Activated CD8-positive, alpha-beta memory T cell treated with anti-CD3 and anti-CD28 coated beads, Interleukin-2, amount 50 U/mL, for 48 hours (primary cell): Measurements from ENCODE around the gene HECW1.

ENCODE experiments used
- DNase-seq: peaks from one replicate; pipeline ENCODE4 v3.0.0-alpha.2; 2020

HECW1 gene

GRCh38 chr7:43273939-43274719, 161.7 kb downstream of the HECW1 start:
- DNase-seq = no peak

GRCh38 chr7:43274752-43275151, 162.3 kb downstream of the HECW1 start:
- no peak for DNase-seq

- DNase-seq = no peak
These were observed 164.1 kb downstream of the HECW1 start for GRCh38 chr7:43276547-43276946.

GRCh38 chr7:43278088-43278644, 165.7 kb downstream of the HECW1 start:
- no peak for DNase-seq

GRCh38 chr7:43281268-43281667, 168.8 kb downstream of the HECW1 start:
- DNase-seq = no peak

- DNase-seq = no peak
These were observed 171.3 kb downstream of the HECW1 start for GRCh38 chr7:43283706-43284105.

GRCh38 chr7:43289826-43290225, 177.4 kb downstream of the HECW1 start:
- DNase-seq = no peak

- no peak for DNase-seq
These were observed 178.5 kb downstream of the HECW1 start for GRCh38 chr7:43290978-43291377.

GRCh38 chr7:43291789-43292188, 179.3 kb downstream of the HECW1 start:
- DNase-seq = no peak

- DNase-seq = no peak
These were observed 179.9 kb downstream of the HECW1 start for GRCh38 chr7:43292384-43292783.

- no peak for DNase-seq
These were observed 181.7 kb downstream of the HECW1 start for GRCh38 chr7:43294080-43294630.

- no peak for DNase-seq
These were observed 183.0 kb downstream of the HECW1 start for GRCh38 chr7:43295429-43295828.

GRCh38 chr7:43296306-43296705, 183.9 kb downstream of the HECW1 start:
- no peak for DNase-seq

- no peak for DNase-seq
These were observed 186.2 kb downstream of the HECW1 start for GRCh38 chr7:43298617-43299016.

- no peak for DNase-seq
These were observed 187.7 kb downstream of the HECW1 start for GRCh38 chr7:43300121-43300520.

- peak; percentile 54 for DNase-seq
These were observed 189.8 kb downstream of the HECW1 start for GRCh38 chr7:43302211-43302711.

- DNase-seq = no peak
These were observed 190.5 kb downstream of the HECW1 start for GRCh38 chr7:43302773-43303460.

GRCh38 chr7:43303740-43304241, 191.3 kb downstream of the HECW1 start:
- DNase-seq = peak; percentile 69

GRCh38 chr7:43306404-43306803, 194.0 kb downstream of the HECW1 start:
- DNase-seq = no peak

- DNase-seq = no peak
These were observed 195.1 kb downstream of the HECW1 start for GRCh38 chr7:43307522-43307921.

GRCh38 chr7:43308913-43309705, 196.7 kb downstream of the HECW1 start:
- no peak for DNase-seq

- no peak for DNase-seq
These were observed 197.2 kb downstream of the HECW1 start for GRCh38 chr7:43309706-43310022.

- no peak for DNase-seq
These were observed 198.6 kb downstream of the HECW1 start for GRCh38 chr7:43311052-43311451.
